RPMI7951 (cell line): ENCODE data around the gene SDCCAG8. TPM values are rescaled to one million over a fixed set of nuclear protein-coding genes. Genes with fewer than 3 reads are reported as not detected.

Source experiments
- DNase-seq: peaks from one replicate; pipeline ENCODE4 v3.0.0-alpha.2; 2012; ENCODE audit warnings: low read depth
- total RNA-seq: library from RNA; depleted of rRNA; stranded (reverse); fragments of >200 nt; shearing (Covaris generic); gene quantifications from 2 replicates; pipeline ENCODE4 v1.2.3, GENCODE V29; 2014

SDCCAG8 gene
- total RNA-seq, 1 experiment from 2014 or later = 16.6 TPM

DNA sequence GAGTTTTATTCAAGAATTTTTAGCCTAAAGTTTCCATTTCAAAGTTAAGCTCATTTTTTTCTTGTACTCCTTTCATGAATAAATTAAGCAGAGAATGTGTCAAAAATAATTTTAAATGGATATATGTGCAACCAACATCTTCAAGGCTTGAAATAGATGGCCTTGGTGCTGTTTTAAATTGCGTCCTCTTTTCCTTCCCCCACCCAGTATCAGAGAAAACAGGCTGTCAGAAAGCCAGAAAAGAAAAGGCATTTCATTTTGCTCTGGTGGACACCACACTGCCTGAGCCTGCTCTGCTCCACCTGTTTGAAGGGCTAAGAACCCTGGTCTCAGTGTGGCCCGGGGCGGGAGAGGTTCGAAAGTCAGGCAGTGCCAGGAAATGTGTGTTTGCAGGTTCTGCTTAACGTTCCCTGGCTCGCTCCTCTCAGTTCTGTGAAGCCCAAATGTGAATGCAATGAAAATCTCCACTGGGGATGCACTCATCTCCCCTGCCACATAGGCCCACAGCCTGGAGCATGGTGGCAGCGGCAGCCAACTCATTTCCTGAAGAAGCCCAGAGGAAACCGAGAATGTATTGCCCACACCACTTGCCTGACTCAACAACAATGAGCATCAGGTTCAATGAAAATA, 134.4 kb downstream of the SDCCAG8 start:
- no peak for DNase-seq

DNA sequence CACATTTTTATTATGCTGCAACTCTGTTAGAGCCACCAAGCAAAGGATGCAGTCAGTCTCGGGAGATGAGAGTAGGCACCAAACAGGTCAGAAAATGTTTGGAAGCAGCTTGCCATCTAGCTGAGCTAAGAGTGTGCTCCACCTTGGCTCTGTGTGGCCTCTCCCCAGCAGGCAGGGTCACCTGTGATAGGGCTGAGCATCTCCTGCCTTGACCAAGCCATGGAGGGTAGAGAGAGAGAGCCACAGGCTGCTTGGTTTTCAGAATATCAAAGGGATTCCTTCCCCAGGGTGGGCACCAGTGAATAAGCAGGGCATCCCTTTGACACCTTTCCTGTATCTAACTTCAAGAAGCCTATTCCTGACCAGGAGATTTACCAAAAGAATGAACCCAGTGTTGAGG, 135.5 kb downstream of the SDCCAG8 start:
- DNase-seq = no peak

DNA sequence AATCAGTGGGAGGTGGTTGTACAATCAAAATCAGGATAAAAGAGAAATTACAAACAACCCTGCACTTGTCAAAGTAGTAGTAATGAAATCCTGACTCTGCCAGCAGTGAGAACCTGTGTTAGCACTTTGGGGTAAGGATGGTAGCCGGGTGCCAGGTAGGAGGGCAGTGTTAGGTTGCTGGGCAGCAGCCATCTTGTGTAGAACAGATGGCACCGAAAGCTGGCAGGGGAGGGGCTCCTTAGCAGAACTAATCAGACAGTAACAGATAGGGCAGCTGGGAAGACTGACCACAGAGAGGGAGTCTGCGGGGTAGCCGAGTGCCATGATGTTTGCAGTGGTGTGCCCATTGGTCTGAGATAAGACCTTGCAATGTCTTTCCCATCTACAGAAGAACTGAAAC, 137.3 kb downstream of the SDCCAG8 start:
- no peak for DNase-seq

DNA sequence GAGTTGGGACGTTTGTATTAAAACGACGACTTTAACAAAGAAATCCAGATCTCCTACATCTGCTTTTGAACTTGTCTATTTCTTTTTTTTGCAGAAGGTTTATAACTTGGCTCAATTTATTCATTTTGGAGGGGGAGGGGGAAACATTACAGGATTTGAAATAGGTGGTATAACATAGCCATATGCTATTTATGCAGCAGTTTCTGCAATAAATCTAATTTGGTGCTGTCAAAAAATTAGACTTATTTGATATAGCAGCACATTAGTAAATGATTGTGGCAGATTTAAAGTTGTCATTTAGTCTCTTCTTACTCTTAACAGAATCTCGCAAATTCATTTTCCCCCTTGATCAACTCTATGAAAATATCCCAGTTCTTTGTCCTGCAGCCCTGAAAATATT, 138.2 kb downstream of the SDCCAG8 start:
- no peak for DNase-seq

DNA sequence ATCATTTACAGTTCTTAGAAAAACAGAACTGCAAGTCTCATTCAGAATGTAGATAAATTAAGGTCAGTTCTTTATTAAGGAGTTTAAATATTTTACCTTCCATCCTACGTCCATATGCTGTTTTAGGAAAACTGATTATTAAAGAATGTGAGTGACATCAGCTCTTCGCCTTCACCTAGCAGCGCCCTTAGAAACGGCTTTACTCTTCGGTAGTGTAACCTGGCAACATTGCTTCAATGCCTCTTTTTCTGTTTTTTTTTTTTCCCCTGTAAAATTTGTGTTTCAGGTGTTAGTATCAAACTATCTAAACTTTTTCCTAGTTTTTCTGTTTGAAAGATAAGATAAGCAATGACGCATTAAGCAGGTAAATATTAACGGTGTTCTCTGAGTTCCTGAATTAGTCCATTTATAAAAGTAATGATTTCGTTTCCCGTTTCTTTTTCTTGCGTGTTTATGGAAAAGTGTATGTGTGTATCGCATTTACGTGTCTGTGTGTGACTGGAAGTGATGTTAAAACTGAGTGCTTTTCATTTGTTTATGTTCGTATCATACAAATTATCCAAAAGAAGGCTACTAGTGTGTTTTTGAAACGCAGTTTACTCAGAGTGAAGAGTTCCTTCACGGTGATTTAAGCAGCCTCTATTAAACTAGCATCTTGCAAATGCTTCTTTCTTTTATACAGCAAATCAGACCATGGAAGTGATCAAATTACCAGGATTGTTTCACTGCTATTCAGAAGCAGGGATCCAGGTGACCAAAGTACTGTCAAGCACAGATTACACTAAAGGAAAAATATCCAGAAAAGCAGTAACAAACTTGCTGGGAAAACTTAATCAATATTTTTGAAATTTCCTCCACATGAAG, 139.0 kb downstream of the SDCCAG8 start:
- DNase-seq = no peak

DNA sequence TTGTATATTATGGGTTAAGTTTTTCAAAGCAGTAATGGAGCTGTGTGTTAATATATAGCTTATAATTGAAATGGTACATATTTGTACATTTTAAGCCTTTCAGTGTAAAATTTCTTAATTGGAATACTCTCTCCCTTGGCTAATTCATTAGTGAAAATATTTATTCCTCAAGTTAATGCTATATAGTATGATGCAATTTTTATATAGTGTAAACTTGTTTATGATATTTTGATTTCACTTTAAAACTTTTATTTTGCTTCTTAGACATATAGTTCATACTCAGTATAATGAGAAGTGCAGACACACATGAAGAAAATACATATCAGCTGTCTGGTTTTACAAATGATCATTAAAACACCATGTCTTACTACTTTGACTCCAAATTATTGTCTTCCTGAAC, 140.6 kb downstream of the SDCCAG8 start:
- DNase-seq = no peak

DNA sequence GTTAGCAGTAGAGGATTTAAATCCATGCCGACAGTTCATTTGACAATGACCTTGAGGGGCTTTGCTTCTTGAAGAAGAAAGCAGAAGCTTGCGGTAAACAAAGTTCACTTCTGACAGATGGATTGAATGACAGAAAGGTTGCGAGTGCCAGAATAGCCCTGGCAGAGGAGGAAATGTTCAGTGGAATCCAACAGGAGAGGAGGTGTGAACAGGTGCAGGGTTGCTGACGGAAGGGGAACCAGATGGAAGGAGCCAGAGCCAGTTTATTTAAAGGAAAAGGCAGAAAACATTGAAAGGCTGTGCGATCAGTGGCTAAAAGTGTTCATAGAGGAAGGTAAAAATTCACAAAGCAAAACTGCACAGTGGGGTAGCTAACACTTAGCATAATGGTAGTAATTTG, 141.0 kb downstream of the SDCCAG8 start:
- no peak for DNase-seq

DNA sequence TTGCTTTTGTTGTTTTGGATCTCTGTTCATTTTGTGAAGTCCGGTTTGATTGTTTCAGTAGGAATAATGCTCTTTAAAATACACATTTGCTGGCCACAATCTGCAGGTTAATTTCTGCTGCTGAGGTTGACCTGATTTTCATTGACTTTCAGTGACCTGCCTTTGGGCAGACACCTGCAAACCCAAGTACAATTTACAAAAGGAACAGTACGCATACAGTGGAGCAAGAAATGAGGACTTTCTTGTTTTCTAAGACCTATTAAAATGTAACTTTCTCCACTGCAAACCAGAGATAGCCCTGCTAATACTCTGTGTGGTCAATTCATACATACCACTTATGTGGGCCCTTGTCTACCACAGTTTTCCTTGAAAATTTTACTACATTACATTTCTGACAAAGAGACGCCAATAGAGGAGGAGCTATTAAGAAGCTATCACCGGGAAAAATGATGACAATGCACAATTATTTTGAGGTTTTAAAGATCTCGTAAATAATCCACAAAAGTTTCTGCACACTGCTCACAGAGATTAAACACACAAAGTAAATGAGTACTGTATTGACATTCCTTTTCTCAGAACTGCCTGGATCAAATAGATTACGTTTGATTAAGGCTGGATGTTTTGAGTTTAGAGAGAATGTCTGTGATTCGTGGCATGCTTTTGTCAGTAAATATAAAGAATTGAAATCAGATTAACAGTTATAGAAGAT, 141.9 kb downstream of the SDCCAG8 start:
- DNase-seq = no peak

DNA sequence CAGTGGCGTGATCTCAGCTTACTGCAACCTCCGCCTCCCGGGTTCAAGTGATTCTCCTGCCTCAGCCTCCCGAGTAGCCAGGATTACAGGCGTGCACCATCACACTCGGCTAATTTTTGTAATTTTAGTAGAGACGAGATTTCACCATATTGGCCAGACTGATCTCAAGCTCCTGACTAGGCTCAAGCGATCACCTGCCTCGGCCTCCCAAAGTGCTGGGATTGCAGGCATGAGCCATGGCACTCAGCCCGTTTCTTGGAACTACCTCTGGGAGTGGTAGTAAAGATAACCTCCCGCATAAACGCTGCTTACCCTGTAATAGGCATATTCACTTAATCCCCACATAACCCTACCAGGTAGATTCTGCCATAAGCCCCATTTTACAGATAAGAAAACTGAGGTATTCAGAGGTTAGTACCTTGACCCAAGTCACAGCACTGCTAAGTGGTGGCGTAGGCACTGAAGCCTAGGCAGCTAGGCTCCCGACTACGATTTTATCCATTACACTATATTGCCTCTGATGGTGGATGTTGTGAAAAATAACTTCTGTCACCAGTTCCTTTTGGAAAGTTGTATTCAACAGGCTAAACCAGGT, 143.8 kb downstream of the SDCCAG8 start:
- DNase-seq = no peak

DNA sequence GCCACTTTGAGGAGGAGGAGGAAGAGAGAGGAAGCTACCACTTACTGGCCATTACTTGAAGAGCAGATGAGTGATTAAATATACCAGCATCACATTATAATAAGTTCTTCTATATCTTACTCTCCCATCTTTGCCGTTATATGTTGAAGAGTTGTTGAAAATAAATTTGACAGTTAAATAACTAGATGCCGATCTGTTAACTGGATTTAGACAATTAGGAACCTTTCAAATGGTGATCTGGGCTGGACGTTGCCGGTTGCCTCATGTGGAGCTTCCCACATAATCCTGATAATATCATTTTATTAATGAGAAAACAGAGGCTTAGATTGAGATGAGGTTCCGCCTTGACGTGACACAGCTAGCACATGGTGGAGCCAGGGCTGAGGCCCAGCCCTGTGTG, 147.0 kb downstream of the SDCCAG8 start:
- DNase-seq = no peak

DNA sequence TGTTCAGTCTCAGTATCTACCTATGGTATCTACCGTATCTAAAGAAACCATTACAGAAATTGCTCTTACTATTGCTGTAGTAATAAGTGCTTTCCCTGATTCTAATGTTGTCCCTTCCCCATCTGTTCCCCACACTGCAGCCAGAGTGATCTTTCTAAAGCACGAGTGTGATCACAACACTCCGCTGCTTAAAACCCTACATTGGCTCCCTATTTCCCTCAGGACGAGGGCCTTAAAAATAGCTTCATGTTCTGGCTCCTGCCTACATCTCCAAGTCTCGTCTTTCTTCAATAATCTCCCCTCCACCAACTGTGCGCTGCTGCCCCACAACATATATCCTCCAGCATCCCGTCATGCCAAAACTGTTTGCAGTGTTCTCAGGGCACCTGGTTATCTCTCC, 150.6 kb downstream of the SDCCAG8 start:
- no peak for DNase-seq

DNA sequence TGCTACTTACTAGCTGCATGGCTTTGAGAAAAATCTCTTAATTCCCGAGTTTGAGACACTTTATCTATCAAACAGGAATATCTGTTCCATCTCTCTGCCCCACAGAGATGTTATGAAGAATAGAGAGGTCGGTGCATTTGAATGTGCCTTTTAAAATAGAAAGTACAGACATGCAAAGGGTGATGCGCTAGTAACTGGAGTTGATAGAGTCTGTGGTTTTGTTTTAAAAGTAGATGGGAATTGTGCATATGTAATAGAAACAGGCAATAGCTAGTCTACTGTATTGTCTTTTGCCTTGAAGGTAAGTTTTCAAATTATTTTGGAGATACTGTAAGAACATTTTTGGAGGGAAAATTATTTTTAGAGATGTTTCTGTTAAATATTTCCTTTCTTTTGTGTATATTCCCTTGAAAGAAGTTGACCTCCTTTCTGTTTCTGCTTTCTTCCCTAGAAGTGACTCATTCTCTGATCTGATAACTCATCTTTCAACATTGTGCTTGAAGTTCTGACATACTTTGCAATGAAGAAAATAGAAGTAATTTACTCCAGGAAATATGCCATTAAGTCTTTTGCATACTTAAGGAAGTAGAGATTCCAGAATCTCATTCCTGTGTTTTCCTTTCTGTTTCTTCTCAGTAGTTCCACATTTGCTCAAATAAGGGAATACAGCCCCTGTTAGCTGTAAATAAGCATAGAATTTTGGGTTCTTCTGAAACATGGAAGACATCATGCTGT, 151.6 kb downstream of the SDCCAG8 start:
- peak; percentile 62 for DNase-seq

DNA sequence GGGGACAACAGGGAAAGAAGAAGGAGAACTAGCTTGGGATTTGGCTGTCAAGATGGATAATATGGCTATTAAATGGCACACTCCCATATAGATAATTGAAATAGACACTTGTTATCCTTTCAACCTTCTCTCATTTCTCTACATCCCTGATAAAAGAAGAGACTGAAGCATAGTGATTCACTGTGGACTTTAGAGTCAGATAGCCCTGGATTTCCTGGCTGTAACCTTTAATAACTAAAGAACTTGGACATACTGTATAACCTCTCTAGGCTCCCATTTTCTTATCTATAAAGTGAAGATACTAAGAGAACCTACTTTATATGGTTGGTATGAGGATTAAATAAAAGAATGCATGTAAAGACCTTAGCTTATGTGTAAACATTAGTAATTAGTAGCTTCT, 152.6 kb downstream of the SDCCAG8 start:
- DNase-seq = no peak

DNA sequence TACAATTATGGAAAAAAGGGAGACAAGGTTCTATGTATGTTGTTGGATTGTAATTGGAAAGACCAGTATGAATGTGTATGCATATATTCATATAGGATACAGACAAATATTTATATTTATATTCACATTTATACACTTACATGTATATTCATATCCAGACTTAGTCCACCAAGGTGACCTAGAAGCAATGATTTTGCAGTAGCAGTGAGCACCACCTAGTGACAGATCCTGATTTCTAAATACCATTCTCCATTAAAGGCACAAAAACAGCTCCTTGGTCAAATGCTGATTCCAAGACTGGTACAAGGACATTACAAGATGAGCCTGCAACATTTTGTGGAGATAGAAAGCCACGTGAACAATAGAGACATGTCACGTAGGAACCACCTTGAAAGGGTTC, 153.4 kb downstream of the SDCCAG8 start:
- DNase-seq = peak; percentile 35

DNA sequence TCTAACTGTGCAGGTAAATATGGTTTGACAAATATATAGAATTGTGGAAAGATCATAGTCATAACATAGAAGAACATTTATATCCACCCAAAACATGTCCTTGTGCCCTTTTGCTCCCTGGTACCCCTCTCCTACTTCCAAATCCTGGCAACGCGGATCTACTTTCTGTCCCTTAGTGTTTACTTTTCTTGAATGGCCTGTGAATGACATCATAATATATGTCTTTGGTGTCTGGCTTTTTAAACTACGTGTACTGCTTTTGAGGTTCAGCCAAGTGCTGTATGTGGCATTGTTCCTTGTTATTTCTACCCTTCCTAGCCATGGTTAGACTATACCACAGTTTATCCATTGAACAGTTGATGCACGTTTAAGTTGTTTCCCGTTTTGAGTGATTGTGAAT, 155.6 kb downstream of the SDCCAG8 start:
- no peak for DNase-seq

DNA sequence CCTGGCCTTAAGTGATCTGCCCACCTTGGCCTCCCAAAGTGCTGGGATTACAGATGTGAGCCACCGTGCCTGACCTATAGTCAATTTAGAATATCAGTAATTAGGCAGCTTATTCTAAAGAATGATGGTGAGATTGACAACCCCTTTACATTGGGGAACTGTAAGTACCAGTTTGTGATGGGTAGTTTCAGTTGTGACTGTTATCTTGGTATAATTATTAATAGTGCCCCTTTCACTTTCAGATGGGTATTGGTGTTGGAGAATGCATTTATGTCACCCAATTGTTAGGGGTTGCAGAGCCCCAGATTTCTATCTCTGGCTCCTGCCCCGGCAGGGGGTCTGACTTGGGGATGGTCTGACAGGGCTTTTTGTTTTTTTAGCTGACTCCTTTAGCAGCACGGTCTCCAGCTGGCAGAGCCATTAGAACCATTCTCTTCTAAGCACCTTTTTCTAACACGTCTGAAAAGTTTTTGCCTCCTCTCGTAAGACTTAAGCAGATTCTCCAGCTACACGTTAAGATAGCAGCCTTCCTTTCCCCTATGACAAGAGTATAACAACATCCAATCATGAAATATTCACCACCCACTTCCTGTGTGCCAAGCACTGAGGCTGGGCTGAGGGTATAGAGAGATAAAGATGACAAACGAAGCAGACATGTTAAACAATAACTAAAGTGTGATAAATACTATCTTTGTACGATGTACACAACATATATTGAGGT, 157.8 kb downstream of the SDCCAG8 start:
- no peak for DNase-seq

DNA sequence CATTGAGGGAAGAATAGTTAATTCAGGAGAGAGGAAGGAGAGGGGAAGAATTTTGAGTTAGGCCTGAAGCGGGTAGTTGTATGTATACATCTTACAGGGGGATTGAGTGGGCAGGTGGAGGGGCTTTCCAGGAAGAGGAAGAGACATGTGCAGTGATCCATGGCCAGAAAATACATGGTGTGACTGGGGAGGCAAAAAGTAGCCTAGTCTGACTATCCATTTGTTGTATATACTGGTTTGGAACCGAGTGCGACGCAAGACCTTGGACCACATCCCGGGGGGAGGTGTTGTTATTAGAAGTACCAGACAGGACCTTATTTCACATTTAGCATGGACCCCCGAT, 158.3 kb downstream of the SDCCAG8 start:
- no peak for DNase-seq

DNA sequence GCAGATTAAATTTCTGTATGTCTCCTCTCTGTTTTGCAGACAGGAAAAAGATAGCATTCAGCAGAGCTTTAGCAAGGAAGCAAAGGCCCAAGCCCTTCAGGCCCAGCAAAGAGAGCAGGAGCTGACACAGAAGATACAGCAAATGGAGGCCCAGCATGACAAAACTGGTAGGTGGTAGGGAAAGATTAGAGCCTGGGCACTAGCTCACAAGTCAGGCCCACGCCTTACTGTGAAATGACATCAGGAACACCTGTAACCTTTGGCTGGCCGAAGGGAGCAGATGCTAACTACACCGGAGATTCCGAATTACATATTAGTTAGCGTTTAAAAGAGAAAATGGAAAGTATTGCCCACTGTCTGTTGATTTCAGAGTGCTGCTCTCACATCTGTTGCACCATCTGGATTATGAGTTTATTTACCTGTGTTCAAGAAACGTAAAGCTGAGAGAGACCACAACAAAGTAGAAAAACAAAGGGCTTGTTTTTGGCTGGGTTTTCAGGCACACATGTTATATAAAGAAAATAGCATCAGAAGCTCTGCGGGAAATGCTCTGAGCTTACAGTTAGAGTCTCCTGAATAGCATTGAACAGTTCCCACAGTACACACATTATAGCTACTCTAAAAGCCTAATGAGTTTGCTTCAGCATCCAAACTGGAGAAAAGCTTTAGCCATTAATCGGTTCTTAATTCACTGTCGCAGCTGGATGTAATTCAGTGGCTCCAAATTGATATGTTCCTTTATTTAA, 160.0 kb downstream of the SDCCAG8 start:
- DNase-seq = no peak

DNA sequence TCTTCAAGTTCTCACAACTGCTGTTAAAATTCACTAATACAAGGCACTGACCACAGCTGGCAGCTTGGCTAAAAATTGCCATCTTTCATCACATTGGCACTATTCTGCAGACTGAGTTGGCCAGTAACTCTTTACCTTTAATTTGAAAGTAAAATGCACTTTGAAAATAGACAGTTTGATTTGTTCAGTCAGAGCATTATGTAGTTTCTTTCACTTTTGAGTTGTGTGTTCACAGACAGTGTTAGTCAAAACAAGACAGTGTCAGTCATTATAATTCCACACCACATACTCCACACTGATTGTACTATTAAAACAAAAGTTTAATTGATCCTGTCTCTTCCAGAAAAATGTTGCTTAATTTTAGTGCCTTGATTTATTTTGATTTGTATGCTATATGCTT, 160.7 kb downstream of the SDCCAG8 start:
- DNase-seq = no peak
